GM18867 (cell line): Measurements from ENCODE around the gene CACNG1.
A peak's percentile ranks its signal among the peaks of the same experiment; 100 is the strongest.
"Not testable (repeated sequence)": the region's sequence is repeated elsewhere in the genome, so short reads cannot be mapped to it uniquely, and the experiment has no call there.

Experiments
- ATAC-seq: cut with Tn5 transposase; IDR thresholded peaks from one replicate; pipeline ENCODE4 v1.9.1; 2021; ENCODE audit warnings: mild to moderate bottlenecking, moderate library complexity; ENCODE audit not compliant: unreplicated experiment

Gene CACNG1

GRCh38 chr17:67074781-67075180 lies 30.4 kb downstream of the CACNG1 start:
- ATAC-seq = no peak

GRCh38 chr17:67076290-67076689 lies 31.9 kb downstream of the CACNG1 start:
- no peak for ATAC-seq

GRCh38 chr17:67078292-67078691 lies 33.9 kb downstream of the CACNG1 start:
- no peak for ATAC-seq

GRCh38 chr17:67079491-67079890 lies 35.1 kb downstream of the CACNG1 start:
- no peak for ATAC-seq

GRCh38 chr17:67080804-67081203 lies 36.5 kb downstream of the CACNG1 start:
- no peak for ATAC-seq

- peak; percentile 87 for ATAC-seq
Observed at GRCh38 chr17:67082107-67082506, 37.8 kb downstream of the CACNG1 start.

GRCh38 chr17:67085406-67085805 lies 41.1 kb downstream of the CACNG1 start:
- no peak for ATAC-seq

- ATAC-seq = no peak
Observed at GRCh38 chr17:67088639-67089038, 44.3 kb downstream of the CACNG1 start.

GRCh38 chr17:67090341-67090740 lies 46.0 kb downstream of the CACNG1 start:
- no peak for ATAC-seq

GRCh38 chr17:67092291-67092690 lies 47.9 kb downstream of the CACNG1 start:
- no peak for ATAC-seq

GRCh38 chr17:67092710-67093109 lies 48.4 kb downstream of the CACNG1 start:
- not testable (repeated sequence) for ATAC-seq

- no peak for ATAC-seq
Observed at GRCh38 chr17:67093348-67093747, 49.0 kb downstream of the CACNG1 start.

- not testable (repeated sequence) for ATAC-seq
Observed at GRCh38 chr17:67095291-67095690, 50.9 kb downstream of the CACNG1 start.

- ATAC-seq = no peak
Observed at GRCh38 chr17:67095803-67096202, 51.4 kb downstream of the CACNG1 start.

- ATAC-seq = no peak
Observed at GRCh38 chr17:67096609-67097008, 52.3 kb downstream of the CACNG1 start.

GRCh38 chr17:67098006-67098405 lies 53.7 kb downstream of the CACNG1 start:
- no peak for ATAC-seq

- ATAC-seq = not testable (repeated sequence)
Observed at GRCh38 chr17:67104641-67105040, 60.3 kb downstream of the CACNG1 start.

GRCh38 chr17:67105213-67105612 lies 60.9 kb downstream of the CACNG1 start:
- ATAC-seq = no peak
